ENCODE data around the gene VKORC1L1.
A peak's percentile ranks its signal among the peaks of the same experiment; 100 is the strongest.
"Not testable (repeated sequence)": the region's sequence is repeated elsewhere in the genome, so short reads cannot be mapped to it uniquely, and the experiment has no call there.

The VKORC1L1 gene

DNA sequence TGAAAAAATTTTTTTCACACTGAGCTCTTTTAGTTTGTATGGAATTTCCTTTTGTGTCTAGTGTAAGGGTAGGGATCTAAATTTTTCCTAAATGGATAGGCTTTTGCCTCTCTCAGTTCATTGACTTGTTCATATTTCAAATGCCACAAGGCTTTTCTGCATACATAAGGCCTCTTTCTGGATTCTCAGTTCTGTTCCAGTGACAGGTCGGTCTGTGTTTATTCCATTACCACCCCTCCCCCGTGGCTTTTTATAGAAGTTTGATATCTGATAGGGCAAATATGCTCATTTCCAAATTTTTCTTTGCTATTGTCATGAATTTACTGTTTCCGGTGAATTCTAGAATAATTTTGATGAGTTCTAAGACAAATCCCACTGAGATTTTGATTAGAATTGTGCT is 12.7 kb downstream of the VKORC1L1 start:
- not testable (repeated sequence) for DNase-seq

DNA sequence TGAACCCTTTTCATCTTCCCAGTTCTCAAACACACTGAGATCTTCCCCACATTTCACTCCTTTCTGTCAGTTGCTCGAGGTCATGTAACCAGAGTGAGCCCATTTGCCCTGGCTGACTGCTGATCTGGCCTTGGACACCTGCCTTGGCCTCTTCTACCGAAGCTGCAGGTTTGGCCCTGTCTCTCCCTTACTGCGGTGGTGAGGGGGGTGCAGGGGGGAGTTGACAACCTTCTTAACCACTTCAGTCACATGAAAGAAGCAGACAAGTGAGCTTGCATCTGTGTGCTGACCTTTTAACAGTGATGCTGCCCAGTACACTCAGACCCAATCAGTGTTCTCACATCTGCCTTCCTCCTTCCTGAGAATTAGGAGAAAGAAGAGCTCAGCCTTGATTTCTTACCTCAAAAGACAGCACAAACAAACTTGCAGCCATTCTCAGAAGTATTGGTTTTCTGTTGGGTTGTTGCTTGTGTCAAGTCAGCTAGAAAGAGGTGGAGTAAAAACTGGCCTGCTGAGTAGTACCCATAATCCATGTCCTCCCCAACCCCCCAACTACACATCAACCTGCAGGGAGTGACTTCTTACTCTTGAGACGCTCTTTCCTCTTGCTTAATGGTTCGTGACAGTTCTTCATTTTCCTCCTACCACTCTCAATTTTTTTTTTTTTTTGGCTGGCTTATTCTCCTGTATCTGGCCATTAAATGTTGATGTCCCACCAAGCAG is 15.7 kb downstream of the VKORC1L1 start:
- not testable (repeated sequence) for DNase-seq

DNA sequence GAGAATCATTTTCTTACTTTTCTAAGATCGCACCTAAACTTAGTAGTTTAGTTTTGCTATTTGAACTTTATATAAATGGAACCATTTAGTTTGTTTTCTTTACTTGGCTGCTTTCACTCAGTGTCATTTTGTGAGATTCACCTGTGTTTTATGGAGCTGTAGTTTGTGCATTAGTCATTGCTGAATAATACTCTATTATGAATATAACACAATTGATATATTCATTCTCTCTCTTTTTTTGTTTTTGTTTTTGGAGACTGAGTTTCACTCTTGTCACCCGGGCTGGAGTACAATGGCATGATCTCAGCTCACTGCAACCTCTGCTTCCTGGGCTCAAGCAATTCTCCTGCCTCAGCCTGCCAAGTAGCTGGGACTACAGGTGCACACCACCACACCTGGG is 16.8 kb downstream of the VKORC1L1 start:
- not testable (repeated sequence) for DNase-seq

DNA sequence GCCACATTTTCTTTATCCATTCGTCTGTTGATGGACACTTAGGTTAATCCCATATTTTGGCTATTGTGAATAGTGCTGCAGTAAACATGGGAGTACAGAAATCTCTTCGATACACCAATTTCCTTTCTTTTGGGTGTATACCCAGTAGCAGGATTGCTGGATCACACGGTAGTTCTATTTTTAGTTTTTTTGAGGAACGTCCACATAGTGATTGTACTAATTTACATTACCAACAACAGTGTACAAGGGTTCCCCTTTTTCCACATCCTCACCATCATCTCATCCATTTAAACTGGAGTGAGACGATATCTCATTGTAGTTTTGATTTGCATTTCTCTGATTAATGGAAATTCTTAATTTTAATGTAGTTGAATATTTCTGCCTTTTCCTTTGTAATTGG is 19.3 kb downstream of the VKORC1L1 start:
- DNase-seq: no peak

DNA sequence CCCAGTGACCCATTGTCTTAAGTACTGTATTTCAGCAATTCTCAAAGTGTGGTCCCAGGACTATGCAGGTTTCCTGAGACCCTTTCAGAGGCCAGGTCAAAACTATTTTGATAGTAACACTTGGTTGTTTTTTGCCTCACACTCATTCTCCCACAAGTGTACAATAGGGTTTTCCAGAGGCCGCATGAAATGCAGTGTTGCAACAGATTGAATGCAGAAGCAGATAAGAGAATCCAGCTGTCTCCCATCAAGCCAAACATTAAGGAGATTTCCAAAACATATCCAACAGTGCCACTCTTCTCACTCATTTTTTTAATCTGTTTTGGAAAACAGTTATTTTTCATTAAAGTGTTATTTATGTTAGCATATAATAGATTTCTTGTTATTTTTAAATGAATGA is 20.0 kb downstream of the VKORC1L1 start:
- no peak for DNase-seq

DNA sequence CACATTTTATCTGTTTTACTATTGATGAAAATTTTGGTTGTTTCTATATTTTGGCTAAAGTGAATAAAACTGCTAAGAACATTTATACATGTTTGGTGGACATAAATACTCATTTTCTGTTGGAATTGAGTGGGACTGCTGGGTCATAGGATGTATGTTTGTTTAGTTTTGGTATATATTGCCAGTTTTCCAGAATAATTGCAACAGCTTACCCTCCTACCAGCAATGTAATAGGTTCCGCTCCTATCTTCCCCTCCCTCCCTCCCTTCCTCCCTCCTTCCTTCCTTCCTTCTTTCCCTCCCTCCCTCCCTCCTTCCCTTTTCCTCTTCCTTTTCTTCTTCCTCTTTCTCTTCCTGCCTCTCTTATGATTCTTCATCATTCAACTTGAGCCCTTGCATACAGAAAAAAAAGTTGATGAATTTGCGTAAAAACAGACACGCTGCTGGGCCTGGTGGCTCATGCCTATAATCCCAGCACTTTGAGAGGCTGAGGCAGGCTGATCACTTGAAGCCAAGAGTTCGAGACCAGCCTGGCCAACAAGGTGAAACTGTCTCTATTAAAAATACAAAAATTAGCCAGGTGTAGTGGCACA is 23.5 kb downstream of the VKORC1L1 start:
- no peak for DNase-seq

DNA sequence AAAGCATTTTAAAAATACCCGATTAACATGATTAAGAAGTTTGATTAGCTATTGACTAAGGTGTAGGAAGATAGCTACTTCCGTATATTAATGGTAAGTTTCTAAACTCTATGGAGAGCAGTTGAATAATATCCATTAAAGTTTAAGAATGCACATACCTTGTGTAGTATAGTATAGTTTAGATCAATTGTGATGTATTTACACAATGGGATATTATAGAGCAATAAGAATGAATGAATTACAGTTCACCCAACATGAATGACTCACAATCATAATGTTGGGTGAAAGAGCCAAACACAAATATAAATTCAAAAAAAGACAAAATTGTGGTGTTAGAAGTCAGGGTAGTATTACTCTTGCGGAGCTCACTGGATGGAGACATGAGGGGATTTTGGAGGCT is 24.4 kb downstream of the VKORC1L1 start:
- DNase-seq: not testable (repeated sequence)

DNA sequence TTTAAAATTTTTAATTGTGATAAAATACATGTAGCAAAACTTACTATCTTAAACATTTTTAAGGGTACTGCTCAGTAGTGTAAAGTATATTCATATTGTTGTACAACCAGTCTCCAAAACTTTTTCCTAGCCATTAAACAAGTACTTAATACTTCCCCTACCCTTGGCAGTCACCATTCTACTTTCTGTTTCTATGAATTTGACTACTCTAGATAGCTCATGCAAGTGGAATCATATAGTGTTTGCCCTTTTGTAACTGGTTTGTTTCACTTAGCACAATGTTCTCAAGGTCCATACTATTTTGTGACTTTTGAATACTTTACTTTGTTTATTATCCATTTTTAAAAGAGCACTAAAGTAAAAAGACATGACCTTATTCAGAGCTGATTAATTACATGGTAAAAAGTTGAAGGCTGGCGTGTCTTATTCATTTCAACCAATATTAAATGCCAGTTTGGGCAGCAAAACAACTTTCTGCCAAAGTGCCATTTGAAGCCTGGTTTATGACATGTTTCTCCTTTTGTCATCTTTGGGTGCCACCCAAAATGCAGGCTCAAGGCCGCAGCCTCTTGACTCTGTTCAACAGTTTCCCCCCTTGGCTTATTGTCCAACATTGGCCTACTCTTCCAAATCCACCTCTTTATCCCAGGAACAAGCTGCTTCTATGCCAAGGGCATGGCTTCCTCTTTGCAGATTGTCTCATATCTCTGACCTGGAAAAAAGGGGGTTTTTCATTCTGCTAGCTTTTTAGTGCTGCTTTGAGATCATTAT is 26.0 kb downstream of the VKORC1L1 start:
- DNase-seq: not testable (repeated sequence)

DNA sequence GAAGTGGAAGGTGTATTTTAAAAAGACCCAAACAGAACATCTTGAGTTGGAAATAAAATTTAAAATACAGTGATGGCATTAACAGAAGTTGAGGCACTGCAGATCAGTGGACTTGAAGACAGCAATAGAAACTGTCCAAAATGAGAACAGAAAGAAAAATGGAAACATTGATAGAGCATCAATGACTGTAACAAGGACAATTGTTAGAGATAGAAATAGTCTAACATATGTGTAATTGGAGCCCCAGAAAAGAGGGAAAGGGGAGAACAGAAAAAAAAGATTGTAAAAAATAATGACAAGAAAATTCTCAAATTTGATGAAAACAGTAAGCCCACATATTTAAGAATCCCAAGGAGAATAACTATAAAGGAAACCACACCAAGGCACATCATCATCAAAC is 29.4 kb downstream of the VKORC1L1 start:
- no peak for DNase-seq

DNA sequence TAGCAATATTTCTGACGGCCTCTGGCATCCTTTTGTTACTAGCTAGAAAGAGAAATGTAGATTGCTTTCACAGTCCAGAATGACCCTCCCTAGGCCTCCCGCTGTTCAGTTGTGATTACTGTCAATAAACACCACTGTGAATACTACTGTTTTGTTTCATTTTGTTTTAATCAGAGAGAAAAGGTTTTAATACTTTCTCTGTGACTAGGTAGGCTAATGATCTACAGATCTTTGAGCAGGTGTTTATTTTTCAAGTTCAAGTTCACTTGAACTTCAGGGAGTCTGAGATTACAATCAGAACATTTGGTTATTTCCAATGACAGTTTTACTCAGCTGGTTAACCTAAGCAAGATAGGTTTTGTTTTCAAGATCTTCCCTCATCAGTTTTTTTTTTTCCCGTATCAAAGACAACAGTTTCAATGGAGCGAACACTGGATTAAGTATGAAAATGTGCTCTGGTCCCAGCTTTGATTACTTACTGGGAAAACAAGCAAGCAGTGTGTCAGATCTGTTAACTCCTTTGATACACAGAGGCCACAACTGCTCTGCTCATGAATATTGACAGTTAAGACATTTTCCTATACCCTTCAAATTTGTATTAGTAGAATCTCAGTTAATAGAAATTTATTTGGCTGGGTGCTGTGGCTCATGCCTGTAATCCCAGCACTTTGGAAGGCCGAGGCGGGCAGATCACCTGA is 34.8 kb downstream of the VKORC1L1 start:
- no peak for DNase-seq

DNA sequence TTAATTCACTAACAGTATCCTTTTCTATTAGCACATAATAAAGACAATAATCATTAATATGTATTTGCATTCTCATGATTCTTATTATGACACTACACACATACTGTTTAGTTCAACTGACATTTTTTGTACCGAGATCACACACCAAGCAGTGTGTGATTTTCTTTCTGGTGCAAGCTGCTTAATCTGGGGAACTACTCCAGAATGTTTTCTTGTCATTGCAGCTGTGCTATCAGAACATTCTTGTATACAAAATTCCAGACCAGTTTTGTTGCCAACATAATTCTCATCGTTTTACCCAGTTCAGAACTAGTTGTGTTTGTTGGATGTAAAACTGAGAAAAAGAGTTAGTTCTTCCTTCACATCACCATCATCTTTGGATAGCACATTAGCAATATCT is 37.4 kb downstream of the VKORC1L1 start:
- DNase-seq: no peak

DNA sequence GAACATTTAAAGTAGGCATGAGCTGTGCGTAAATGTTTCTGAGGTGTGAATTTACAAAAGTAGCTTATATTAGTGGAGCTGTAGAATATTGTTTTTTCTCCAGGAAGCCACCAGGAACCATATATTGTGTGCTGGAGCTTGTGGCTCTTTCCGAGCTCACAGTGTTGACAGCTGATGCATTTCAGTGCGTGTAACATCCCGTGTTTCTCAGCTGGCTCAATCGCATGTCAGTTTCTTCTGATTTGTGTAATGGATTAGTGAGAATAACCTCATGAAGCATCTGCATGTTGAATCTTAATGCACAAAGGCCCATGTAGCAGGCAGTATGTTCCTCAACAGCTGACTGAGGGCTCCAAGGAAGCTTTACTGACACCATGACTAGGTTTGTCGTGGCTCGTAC is 39.4 kb downstream of the VKORC1L1 start:
- DNase-seq: no peak

DNA sequence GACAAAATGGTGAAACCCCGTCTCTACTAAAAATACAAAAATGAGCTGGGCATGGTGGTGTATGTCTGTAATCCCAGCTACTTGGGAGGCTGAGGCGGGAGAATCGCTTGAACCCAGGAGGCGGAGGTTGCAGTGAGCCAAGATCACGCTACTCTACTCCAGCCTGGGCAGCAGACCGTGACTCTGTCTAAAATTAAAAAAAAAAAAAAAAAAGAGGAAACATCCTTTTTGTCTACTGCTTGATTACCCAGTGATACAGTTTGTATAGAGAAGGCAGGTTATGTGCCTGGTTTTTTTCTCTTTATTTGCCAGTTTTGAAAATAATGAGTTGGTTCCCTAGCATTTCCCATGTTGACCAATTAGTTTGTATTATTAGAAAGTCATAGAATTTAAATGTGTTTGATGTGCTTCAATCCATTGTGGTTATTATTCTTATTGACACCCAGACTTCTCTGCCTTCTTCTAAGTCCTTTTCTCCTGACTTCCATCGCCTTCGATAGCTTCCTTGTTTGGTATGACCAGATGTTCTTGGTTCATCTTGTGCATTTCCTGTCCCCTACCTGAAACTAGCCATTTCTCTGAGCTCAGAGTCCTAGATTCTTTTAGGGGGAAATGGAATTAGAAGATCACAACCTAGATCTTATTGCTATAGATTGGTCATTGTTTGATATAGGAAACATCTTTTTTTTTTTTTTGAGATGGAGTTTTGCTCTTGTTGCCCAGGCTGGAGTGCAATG is 43.2 kb downstream of the VKORC1L1 start:
- DNase-seq: no peak

DNA sequence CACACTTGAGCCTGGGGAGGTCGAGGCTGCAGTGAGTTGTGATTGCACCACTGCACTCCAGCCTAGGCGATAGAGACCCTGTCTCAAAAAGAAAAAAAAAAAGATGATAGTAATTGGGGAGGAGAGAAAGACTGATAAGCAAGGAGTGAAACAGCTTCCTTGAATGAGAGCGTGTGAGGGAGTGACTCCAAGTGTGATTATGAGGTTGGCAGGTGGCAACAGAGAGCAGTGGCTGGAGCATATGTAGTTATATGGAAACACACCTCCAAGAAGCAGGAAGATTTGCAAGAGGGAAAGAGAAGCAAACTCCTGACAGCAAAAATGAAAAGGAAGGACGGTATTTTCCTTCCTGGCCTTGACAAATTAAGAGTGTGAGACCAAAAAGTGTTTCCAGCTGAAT is 50.4 kb downstream of the VKORC1L1 start:
- DNase-seq: no peak

DNA sequence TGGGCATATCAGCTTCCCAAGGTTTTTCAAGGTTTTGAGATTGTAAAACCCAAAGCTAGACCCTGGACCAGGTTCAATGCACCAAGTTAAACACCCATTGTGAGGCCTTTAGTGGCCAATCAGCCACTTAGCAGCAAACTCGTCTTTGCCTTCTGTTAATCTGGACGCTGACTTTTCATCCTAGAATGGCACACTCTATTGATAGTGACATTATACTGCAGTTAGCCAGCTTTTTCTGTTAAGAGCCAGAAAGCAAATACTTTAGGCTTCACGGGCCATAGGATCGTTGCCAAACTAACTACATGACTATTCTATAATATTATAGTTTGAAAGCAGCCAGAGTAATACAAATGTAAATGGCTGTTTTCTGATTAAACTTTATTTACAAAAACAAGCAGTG is 51.3 kb downstream of the VKORC1L1 start:
- DNase-seq: no peak

DNA sequence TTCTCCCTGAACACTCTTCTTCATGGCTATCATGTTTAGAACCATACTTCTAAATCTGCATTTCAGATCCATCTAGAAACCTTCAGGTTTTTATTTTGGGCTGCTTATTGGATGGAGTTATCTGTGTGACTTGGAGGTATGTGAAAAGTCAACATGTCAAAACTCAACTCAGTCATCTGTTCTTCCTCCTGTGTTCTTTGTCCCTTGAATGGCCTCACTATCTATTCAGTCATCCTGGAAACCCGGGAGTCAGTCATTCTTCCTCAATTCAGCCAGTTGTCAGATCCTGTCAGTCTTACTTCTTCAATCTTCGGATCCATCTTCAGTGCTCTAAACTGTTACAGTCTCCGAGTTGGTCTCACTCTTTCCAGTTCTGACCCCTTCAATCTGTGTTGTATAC is 52.2 kb downstream of the VKORC1L1 start:
- DNase-seq: no peak

DNA sequence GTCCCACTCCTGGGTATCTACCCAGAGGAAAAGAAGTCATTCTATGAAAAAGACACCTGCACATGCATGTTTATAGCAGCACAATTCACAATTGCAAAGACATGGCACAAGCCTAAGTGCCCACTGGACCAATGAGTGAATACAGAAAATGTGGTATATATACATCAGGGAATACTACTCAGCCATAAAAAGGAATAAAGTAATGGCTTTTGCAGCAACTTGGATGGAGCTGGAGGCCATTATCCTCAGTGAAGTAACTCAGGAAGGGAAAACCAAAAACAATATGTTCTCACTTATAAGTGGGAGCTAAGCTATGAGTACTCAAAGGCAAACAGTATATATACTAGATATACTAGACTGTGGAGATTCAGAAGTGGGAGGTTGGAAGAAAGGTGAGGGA is 53.7 kb downstream of the VKORC1L1 start:
- DNase-seq: no peak

DNA sequence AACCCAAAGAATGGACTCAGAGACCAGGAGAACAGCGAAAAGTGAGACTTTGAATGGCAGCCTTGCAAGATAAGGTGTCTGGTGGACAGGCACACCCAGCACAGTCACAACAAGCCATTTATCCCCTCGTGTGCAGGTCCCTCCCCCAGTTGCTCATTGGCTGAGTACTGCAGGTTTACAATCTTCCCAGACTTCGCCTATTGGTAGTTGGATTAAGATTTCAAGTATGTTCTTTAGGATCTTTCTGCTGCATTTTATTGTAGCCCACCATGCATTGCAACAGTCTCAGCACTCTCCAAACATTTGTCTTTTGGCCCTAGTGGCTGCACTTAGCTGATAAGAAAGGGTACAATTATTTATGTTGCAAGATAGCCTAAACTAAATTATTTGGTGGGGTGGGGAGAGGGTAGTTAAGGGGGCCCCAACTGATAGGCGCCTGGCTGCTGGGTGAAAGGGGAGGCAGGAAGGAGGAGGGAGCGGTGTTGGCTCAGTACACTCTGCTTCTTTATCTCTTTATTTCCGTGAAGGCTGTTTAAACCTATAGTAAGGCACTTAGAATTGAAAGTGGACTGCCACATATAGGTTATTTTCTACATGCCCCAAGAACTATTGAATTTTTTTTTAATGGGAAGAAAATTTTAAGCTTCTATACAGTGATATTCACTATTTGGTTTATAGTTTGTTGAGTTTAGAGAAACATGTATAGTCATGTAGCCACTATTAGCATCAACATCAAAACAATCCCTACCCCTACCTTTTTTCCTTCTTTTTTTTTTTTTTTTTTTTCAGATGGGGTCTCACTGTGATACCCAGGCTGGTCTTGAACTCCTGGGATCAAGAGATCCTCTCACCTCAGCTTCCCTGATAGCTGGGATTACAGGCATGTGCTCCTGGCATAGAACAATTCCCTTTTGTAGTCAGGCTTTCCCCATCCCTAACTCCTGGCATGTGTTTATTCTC is 54.9 kb downstream of the VKORC1L1 start:
- no peak for DNase-seq

DNA sequence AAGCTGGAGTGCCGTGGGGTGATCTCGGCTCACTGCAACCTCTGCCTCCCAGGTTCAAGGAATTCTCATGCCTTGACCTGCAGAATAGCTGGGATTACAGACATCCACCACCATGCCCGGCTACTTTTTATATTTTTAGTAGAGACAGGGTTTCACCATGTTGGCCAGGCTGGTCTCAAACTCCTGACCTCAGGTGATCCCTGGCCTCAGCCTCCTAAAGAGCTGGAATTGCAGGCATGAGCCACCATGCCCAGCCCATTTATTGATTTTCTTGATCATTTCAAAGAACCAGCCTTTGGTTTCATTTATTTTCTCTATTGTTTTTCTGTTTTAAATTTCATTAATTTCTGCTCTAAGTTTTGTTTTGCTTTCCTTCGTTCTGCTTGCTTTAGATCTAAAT is 58.8 kb downstream of the VKORC1L1 start:
- DNase-seq: no peak

DNA sequence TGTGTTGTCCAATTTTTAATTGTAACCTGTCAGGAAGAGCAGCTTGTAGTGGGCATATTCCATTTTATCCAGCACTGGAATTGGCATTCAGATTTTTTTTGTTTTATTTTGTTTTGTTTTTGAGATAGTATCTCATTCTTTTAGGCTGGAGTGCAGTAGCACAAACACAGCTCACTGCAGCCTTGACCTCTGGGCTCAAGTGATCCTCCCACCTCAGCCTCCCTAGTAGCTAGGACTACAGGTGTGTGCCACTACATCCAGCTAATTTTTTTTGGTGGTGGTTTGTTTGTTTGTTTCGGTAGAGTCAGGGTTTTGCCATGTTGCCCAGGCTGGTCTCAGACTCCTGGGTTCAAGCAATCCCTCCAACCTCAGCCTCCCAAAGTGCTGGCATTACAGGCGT is 64.4 kb downstream of the VKORC1L1 start:
- no peak for DNase-seq

DNA sequence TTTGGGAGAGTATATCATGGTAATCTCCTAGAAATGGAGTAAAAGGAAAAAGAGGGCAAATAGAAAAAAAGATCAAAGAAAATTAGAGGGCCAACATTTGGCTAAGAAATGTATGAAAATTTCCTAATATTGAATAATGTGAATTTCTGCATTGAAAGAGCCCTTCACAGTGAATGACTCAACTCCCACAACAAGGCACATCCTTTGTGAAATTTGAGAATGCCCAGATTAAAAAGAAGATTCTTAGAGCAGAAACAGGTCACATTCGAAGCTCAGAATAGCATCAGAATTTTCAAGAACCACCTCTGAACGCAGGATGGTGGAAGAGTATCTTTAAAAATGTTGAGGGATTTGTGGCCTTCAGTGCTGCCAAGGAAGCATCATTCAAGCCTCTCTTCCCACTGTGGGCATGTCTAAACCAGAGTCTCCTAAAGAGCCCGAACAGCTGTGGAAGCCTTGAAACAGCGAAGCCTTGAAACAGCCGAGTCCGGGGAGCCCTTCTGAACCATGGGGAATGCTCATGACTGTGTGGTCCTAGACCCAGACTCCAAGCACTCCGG is 65.5 kb downstream of the VKORC1L1 start:
- peak; percentile 6 for DNase-seq

All from fibroblast of skin of scalp (primary cell).